GM15510 (cell line): ENCODE data around the gene GSTA4.

Experiments used
- POLR2A ChIP-seq: IDR thresholded peaks from 3 replicates; pipeline ENCODE4 v1.6.1; 2011; ENCODE audit warnings: borderline replicate concordance; ENCODE audit not compliant: insufficient read length; ENCODE audit errors: extremely low read depth

GSTA4 gene

GRCh38 chr6:53027131-53027718, 32.1 kb upstream of the GSTA4 start:
- TF ChIP-seq POLR2A: no peak

DNA sequence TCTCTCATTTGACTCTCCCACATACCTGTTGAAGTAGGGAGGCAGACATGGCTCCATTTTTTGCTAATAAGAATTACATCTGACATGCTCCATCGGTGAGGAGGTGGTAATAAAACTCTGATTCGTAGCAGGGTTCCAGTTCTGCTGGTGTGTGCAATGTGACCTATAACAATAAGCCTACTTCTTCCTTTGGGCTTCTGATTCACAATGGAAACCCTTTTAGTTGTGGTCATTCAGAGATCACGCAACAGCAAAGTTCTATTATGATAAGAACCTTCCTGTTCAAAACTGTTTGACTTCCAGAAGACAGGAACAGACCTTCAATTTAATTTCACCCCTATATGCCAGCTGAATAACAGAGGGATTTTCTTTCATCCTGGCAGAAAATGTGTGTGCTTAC, 31.4 kb upstream of the GSTA4 start:
- no peak for TF ChIP-seq POLR2A

- no peak for TF ChIP-seq POLR2A
Observed at GRCh38 chr6:53023323-53023722, 28.2 kb upstream of the GSTA4 start.

GRCh38 chr6:53020005-53020744, 25.1 kb upstream of the GSTA4 start:
- TF ChIP-seq POLR2A: no peak

- TF ChIP-seq POLR2A: no peak
Observed at GRCh38 chr6:53018446-53018845, 23.4 kb upstream of the GSTA4 start.

DNA sequence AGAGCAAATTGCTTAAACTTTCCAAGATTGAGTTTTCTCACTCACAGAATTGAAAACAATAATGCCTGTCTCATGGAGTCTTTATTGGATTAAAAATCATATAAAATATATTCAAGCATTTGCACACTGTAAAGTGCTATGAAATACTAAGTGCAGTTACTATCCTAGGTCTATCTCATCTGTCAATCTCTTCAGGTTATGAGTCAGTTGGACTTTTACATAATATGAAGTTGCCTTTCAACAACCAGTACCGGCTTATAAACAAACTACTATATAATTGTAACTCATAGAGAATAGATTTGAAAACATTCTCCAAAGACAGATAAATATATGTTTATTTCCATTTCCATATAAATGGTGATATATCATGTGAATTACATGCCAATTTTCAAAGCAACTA, 20.4 kb upstream of the GSTA4 start:
- TF ChIP-seq POLR2A: no peak

DNA sequence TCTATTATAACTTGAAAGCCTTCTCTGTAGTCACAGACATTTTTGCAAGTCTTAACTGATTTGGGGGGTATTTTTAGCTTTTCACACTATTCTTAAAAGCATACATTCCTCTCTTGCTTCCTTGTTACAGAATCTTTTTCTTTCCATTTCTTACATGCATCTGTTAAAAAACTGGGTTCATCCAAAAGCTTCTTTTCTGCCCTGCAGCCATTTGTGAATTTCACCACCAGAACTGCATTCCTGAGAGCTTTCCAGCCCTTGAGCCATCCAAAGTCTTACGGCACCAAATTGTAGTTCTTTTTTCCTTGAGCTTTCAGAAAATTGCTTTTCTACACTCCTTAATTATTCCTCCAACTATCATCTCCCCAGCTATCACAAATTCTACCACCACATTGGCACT, 19.7 kb upstream of the GSTA4 start:
- TF ChIP-seq POLR2A: no peak

GRCh38 chr6:53014063-53014462, 19.0 kb upstream of the GSTA4 start:
- TF ChIP-seq POLR2A: no peak

DNA sequence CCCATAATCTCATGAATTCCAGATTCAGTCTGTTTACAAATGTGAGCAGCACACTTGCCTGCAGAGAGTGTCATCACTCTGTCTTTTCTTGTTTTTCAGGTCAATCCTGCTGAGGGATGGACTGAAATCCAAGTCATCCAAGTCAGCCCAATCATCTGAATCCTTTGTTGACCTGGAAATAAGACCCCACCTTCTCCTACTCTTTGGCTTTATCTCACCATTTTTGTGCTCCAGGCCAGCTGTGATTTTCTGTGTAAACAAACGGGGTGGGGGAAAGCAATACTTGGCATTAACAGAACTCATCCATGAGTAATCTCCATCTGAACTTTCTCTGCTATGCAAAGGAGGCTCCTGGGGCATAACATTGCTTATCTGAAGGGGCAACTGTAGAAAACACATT, 16.9 kb upstream of the GSTA4 start:
- TF ChIP-seq POLR2A: no peak

DNA sequence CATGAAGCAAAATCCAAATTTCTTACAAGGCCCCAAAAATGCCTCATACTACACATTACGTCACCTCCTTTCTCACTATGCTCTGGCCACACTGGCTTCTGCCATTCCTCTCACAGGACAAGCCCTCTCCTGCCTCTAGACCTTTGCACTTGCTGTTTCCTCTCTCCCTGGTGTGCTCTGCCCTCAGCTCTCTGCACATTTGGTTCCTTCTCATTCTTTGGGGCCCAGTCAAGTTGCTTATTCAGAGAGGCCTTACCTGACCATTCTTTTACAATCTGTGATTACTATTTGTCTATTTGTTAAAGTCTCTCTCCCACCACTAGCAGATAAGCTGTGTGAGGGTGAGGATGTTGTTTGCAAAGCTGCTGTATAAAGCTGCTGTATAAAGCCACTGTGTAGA, 15.4 kb upstream of the GSTA4 start:
- TF ChIP-seq POLR2A: no peak

DNA sequence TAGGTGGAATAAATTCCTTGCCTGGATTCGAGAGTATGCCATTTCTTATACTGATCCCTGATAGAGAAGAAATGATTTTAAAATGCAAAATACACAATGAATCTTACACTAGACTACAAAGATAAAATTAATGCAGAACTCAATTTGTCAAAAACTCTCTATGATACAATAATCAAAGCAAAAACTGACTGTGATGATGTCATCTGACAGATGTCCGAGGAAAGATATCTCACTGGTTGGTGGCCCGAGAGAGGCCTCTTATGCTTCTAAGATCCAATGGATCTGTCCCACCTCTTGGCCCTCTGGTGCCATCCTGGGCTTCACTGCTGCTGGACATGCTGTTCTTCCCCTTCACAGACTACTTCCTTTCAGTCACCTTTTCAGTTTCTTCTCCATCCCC, 14.4 kb upstream of the GSTA4 start:
- no peak for TF ChIP-seq POLR2A

DNA sequence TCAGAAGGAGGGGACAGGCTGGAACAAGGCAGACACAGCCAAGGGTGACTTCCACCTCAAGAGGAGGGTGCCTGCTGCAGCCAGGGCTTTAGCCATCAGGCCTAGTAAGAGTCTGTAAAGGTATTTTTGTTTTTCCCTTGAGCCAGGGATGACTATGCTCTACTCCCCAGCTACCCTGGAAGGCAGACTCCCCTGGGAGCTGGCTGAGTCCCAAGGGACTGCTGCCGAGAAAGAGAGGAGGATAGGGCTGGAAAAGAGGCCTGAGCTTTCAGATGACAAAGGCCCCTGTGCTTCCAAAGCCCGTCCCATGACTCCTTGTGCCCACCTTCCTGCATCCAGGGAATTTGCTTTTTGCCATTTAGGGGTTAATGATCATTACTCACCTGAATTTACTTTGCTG, 14.0 kb upstream of the GSTA4 start:
- no peak for TF ChIP-seq POLR2A

DNA sequence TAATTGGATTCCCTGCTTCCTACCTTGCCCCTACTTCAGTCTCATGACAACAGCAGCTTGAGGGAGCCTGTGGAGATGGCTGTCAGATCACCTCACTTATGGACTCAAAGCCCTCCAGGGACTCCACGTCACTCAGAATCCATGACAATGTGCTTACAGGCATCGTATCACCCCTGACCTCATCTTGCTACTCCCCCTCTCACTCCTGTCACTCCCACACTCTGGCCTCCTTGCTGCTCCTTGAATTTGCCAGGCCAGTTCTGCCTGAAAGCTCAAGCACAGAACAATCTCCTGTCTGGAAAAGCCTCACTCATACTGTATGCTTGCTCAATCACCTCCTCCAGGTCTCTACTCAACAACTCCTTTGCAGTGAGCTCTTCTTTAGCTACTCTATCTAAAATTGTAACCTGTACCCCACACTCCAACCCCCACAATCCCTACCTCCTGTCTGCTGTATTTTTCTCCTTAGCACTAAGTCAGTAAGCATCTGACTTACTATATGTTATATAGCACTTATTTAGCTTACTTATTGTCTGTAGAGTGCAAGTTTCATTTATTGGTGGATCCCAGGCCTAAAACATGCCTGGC, 10.7 kb upstream of the GSTA4 start:
- no peak for TF ChIP-seq POLR2A

DNA sequence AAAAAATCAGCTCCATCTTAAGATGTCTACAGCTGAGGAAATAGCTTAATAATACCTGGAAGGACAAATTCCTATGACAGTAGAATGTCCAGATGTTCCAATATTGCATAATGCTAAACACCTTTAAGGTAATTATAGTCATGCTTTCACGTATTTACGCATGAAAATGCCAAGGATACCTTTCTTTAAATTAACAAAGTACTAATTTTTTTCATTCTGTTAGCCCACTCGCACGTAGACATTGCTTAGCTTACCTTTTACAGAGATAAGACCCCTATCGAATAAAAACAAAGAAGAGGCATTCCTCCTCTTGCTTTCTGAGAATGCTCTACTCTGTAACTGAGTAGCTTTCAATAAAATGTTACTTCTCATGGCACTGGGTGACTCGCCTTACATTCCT, 4.4 kb upstream of the GSTA4 start:
- no peak for TF ChIP-seq POLR2A

DNA sequence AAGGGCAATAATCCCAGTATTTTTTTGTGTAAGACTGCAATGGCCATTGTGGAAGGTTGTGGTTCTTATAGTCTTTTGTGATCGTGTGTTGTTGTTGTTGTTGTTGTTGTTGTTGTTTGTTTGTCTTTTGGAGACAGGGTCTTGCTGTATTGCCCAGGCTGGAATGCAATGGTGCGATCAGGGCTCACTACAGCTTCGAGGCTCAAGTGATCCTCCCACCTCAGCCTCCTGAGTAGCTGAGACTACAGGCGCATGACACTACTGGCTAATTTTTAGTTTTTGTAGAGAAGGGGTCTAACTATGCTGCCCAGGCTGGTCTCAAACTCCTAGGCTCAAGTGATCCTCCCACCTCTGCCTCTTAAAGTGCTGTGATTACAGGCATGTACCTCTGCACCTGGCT, 3.5 kb upstream of the GSTA4 start:
- no peak for TF ChIP-seq POLR2A

DNA sequence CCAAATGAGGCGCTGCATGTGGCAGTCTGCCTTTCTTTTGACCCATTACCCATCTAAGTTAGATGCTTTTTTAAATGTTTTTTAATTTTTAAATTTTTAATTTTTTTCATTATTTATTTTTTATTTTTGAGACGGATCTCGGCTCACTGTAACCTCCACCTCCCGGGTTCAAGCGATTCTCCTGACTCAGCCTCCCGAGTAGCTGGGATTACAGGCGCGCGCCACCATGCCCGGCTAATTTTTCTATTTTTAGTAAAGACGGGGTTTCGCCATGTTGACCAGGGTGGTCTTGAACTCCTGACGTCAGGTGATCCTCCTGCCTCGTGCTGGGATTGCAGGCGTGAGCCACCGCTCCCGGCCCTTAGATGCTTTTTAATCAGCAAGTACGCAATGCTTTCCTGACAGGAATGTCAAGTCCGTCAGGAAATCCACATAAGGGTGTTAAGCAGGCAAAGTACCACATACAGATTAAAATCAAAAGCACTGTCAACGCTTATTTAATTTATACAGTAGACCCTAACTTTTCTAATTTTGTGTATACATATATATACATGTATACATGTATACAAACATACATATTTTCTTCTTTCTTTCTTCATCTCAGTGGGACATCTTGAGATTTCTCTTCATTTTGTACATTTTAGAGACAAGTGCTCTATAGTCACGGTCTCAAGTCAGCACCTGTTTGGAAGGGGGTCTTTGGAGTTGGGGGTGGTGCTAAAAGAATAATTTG, 995 bp upstream of the GSTA4 start:
- no peak for TF ChIP-seq POLR2A

DNA sequence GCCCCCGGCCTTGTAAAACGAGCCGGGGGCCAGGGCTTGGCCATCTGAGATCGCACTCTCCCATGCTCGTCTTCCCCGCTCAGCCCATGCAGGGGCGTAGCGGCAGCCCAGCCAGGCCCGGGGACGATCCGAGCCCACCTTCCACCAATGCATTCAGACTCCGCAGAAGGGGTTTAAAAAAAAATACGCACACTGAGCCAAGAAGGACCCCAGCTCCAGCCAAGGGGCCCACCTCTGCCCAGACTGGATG, 320 bp downstream of the GSTA4 start:
- no peak for TF ChIP-seq POLR2A
